Ecto neural progenitor cell (in vitro differentiated cells): ENCODE measurements around the gene RNF212.
"Not testable (repeated sequence)": the region's sequence is repeated elsewhere in the genome, so short reads cannot be mapped to it uniquely, and the experiment has no call there.

Experiments
- DNase-seq: peaks from one replicate; pipeline ENCODE4 v3.0.0-alpha.2; 2018; ENCODE audit warnings: low spot score

RNF212 gene

DNA sequence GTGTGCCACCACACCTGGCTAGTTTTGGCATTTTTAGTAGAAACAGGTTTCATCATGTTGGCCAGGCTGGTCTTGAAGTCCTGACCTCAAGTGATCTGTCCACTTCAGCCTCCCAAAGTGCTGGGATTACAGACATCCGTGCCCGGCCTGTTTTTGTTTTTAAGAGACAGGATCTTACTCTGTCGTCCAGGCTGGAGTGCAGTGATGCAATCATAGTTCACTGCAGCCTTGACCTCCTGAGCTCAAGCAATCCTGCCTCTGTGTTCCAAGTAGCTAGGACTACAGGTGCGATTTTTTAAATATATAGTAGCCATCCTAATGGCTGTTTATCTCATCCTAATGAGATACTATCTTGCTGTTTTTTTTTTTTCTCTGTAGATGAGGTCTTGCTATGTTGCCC lies 47.6 kb downstream of the RNF212 start:
- no peak for DNase-seq

GRCh38 chr4:1062419-1062818 lies 50.9 kb downstream of the RNF212 start:
- DNase-seq, result no peak

DNA sequence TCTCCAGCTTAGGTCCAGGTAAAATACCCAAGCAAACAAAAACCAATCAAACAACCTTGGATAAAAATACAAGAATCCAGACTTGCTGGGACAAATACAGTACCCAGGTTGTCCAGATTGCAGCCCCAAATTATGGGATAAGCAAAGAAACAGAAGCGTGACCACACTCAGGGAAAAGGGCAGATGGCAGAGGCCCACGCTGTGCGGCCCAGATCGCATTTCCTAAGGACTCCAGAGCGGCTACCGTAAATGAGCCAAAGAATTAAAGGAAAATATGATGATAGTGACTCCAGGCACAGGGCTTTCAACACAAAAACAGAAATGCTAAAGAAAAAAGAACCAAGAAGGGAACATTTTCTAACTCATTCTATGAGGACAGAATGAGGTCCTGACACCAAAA lies 51.6 kb downstream of the RNF212 start:
- no peak for DNase-seq

GRCh38 chr4:1061056-1061700 lies 52.2 kb downstream of the RNF212 start:
- DNase-seq, result peak; percentile 46

- peak; percentile 28 for DNase-seq
Measured at GRCh38 chr4:1060621-1061020, 52.7 kb downstream of the RNF212 start.

DNA sequence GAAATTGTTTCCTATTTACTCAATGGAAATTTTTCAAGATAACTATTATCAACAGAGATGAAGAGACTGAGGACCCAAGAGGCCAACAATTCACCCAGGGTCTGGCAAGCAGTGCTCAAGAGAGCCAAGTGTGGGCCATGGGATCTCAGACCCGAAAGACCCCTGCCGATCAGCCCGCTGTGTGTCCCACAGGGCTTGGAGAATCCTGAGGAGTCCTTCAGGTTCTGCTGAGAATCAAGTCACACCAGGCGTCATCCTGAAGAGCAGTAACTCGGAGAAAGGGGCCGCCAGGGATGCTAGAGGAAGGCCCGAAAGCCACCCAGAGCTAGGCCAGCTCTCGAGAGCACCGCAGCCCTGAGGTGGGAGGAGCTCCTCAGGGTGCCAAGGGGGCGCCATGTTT lies 53.2 kb downstream of the RNF212 start:
- peak; percentile 37 for DNase-seq

GRCh38 chr4:1058997-1059665 lies 54.2 kb downstream of the RNF212 start:
- DNase-seq, result peak; percentile 42

- peak; percentile 27 for DNase-seq
Measured at GRCh38 chr4:1058198-1058996, 55.0 kb downstream of the RNF212 start.

- DNase-seq, result no peak
Measured at GRCh38 chr4:1057403-1057745, 56.0 kb downstream of the RNF212 start.

GRCh38 chr4:1056671-1057402 lies 56.5 kb downstream of the RNF212 start:
- DNase-seq, result peak; percentile 39

DNA sequence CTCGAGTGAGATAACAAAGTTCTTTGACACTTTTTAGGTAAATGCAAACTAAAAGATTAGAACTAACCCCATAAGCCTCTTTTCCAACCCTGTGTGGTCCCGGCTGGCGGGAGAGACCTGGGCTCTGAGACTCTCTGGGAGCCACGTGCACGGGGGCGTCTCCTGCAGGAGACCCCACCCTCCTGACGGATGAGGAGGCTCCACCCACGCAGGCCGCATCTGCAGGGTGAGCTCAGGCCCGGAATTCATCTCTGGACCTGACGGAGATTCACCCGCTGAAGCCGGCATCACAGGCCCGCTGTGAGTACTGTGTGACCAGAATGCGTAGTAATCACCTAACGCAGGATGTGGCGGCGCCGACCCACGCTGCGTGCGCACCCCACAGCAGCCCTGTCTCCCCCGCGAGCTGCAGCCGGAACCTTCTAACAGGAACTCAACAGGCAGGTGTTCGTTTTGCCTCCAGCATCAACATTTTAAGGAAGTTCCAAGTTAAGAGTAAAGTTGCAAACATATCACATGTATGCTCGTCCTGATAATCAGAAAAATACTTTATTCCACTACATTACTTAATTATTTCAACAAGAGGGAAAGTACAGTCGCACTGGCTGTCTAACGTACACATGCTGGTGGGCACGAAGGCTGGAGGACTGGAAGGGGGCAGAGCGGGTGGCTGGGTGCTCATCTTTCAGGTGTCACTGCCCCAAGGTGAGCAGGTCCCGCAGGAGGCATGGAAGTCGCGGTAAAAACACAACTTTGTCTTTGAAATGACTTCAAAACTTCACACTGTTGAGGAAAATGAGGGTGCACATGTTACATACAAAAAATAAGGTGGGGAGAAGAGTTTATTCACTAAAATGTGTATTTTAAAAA lies 57.4 kb downstream of the RNF212 start:
- peak; percentile 72 for DNase-seq

- not testable (repeated sequence) for DNase-seq
Measured at GRCh38 chr4:1055243-1055701, 58.1 kb downstream of the RNF212 start.

GRCh38 chr4:1054696-1055242 lies 58.6 kb downstream of the RNF212 start:
- DNase-seq, result not testable (repeated sequence)

DNA sequence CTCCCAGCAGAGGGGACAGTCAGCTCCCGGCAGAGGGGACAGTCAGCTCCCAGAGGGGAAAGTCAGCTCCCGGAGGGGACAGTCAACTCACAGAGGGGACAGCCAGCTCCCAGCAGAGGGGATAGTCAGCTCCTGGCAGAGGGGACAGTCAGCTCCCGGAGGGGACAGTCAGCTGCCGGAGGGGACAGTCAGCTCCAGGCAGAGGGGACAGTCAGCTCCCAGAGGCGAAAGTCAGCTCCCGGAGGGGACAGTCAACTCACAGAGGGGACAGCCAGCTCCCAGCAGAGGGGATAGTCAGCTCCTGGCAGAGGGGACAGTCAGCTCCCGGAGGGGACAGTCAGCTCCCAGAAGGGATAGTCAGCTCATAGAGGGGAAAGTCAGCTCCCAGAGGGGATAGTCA lies 59.5 kb downstream of the RNF212 start:
- peak; percentile 26 for DNase-seq

GRCh38 chr4:1053080-1053661 lies 60.2 kb downstream of the RNF212 start:
- peak; percentile 42 for DNase-seq

DNA sequence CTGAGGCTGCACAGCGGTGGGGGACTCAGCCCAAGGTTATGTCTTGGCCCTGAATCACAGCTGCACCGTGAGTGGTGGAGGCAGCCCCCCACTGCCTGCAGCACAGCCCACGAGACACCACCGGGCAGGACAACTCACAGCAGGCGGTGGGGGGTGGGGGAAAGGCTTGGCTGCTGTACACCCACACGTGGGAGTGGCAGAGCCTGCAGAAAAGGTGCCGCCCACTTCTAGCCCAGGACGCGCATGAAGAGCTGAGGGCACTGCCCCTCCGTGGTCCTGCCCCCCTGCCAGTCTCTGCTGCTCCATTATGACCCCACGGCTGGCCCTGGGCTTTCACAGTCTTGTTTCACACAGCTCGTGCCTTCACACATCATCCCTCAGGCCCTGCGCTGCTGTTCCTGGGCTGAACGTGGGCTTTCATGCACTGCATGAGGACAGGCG lies 61.1 kb downstream of the RNF212 start:
- DNase-seq, result peak; percentile 36

GRCh38 chr4:1051472-1051871 lies 61.9 kb downstream of the RNF212 start:
- peak; percentile 27 for DNase-seq

DNA sequence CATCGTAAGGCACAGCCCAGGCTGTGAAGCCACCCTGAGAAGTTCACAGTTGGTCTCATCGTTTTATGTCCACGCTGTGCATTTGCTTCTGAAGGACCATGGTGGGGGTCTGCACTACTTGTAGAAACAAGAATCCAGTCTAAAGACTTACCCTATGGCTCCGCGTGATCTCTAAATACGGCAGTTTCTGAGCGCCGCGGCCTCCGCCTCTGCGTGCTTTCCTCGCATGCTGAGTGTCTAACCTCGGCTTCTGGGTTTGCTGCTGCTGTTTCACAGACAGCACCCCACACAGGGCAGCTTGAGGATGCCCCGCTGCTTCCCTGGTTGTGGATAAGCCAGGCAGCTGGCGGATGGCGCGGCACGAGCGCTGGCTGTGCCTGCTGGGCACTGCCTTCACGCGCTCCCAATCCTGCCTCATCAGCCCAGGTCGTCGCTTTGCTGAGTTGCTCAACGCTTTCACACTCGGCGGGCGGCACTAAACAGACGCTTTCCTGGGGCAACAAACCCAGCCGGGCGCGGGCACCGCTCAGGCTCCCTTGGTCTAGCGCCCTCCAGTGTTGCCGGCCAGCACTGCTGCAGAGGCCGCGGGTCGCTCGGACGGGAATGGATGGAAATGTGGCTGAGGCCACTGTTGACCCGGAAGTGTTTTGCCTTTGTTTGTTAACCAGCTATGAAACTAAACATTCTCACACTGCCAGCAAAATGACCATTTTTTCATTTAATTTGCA lies 62.7 kb downstream of the RNF212 start:
- peak; percentile 73 for DNase-seq

GRCh38 chr4:1049591-1049905 lies 63.8 kb downstream of the RNF212 start:
- no peak for DNase-seq
